Fibroblast of lung (primary cell): ENCODE measurements around the gene RARS1.

Source experiments
- CTCF ChIP-seq, 2 donors: IDR thresholded peaks in 1 of 2; conservative IDR thresholded peaks in 1 of 2; 1 replicate in 1 of 2; 2 replicates in 1 of 2; pipeline ENCODE4 v1.5.1; 2011 to 2012; ENCODE audit warnings: low read length in 2 of 2, control low read depth in 1 of 2, inconsistent platforms in 1 of 2, low read depth in 1 of 2, mild to moderate bottlenecking in 1 of 2
- EZH2 ChIP-seq: IDR thresholded peaks from 2 replicates; pipeline ENCODE4 v1.5.1; 2012; ENCODE audit warnings: low read length, control low read depth, mild to moderate bottlenecking; ENCODE audit errors: missing control alignments

GRCh38 chr5:168525856-168526255, 39.6 kb downstream of the RARS1 start:
- TF ChIP-seq EZH2 (no peak), CTCF (conservative IDR thresholded peaks at IDR 0.05 in 1 of 2, IDR thresholded peaks at IDR 0.05 in 1 of 2; ENCODE audit: low read depth in 1 of 2, low read length in 2 of 2) (no peak)
